BJ (cell line): ENCODE measurements around the gene RABL6. TPM values are rescaled to one million over a fixed set of nuclear protein-coding genes. Genes with fewer than 3 reads are reported as not detected.

Source experiments
- CTCF ChIA-PET: fragments of 350-600 bp; formaldehyde crosslinking; extraction: SDS; loops from one replicate; lab custom pipeline; 2021; ENCODE audit warnings: antibody characterized with exemption, inconsistent platforms; lab: Yijun Ruan, JAX
- POLR2A ChIA-PET: fragments of 300-600 bp; sonication (Branson Sonifier 250); formaldehyde crosslinking; extraction: SDS; loops from one replicate; lab custom pipeline; 2021; ENCODE audit warnings: antibody characterized with exemption; lab: Charles Lee
- DNase-seq: peaks from one replicate; pipeline ENCODE4 v3.0.0-alpha.2; 2011; ENCODE audit warnings: low read depth
- H3K27me3 ChIP-seq: 2 replicates; pipeline ENCODE4 v1.6.0; 2011; ENCODE audit warnings: low read length; ENCODE audit not compliant: control insufficient read depth, insufficient read depth
- H3K36me3 ChIP-seq: 2 replicates; pipeline ENCODE4 v1.5.1; 2011; ENCODE audit warnings: low read length; ENCODE audit not compliant: control insufficient read depth, insufficient read depth
- H3K4me3 ChIP-seq: 2 replicates; pipeline ENCODE4 v1.5.1; 2011; ENCODE audit warnings: low read depth, mild to moderate bottlenecking, control low read depth, low read length
- CTCF ChIP-seq: IDR thresholded peaks from 2 replicates; pipeline ENCODE4 v1.5.1; 2011; ENCODE audit warnings: low read depth, mild to moderate bottlenecking, control low read depth, inconsistent platforms, low read length, moderate library complexity; ENCODE audit not compliant: insufficient read depth
- polyA plus RNA-seq: library from polyadenylated mRNA; depleted of rRNA; stranded (reverse); fragments of >200 nt; gene quantifications from 2 replicates; pipeline ENCODE4 v1.2.3, GENCODE V29; 2011; rRNA removed
- small RNA-seq: library from RNA; depleted of rRNA; stranded (forward); fragments of <200 nt; gene quantifications from one replicate; pipeline ENCODE3, GENCODE V24; 2012; ENCODE audit warnings: low replicate concordance, low read depth; ENCODE audit not compliant: insufficient read length

Gene RABL6
- polyA plus RNA-seq, 1 experiment: 60.2 TPM

GRCh38 chr9:136886610-136887597, 79.2 kb downstream of the RABL6 start:
- CTCF ChIA-PET: interaction anchor here (1.5 kb wide), 1 partner anchor 45 kb away, joined by 5 read pairs; the partner anchor contains the start of gene AJM1
- H3K4me3 ChIP-seq: peak overlapping the region; percentile 70
- no peak for DNase-seq
- H3K36me3 ChIP-seq: peaks cover 2% of the 10 kb centered on the region; the same call in 1 of the 2 replicates
- POLR2A ChIA-PET: interaction anchor here (0.5 to 0.6 kb wide), 2 partner anchors 10 to 108 kb away, joined by 3 to 4 read pairs; no protein-coding TSS in a partner anchor
- TF ChIP-seq CTCF: no peak
- H3K27me3 ChIP-seq: no peaks in the 10 kb centered on the region

- Histone ChIP-seq H3K36me3 (peaks cover 4% of the 10 kb centered on the region; the same call in 1 of the 2 replicates), H3K27me3 (no peaks in the 10 kb centered on the region), H3K4me3 (no peak overlapping the region)
- no peak for DNase-seq
- no peak for TF ChIP-seq CTCF
- POLR2A ChIA-PET: no interaction called here
- CTCF ChIA-PET: no interaction called here
These were observed 80.7 kb downstream of the RABL6 start for GRCh38 chr9:136888454-136888853.

GRCh38 chr9:136889858-136890257, 82.1 kb downstream of the RABL6 start:
- Histone ChIP-seq H3K36me3 (peaks cover 4% of the 10 kb centered on the region; the same call in 1 of the 2 replicates), H3K4me3 (no peak overlapping the region), H3K27me3 (no peaks in the 10 kb centered on the region)
- no peak for TF ChIP-seq CTCF
- no peak for DNase-seq
- ChIA-PET POLR2A (no interaction called here), CTCF (no interaction called here)

GRCh38 chr9:136890661-136891060, 82.9 kb downstream of the RABL6 start:
- no peak for TF ChIP-seq CTCF
- no peak for DNase-seq
- Histone ChIP-seq H3K36me3 (peaks cover 6% of the 10 kb centered on the region; the same call in 1 of the 2 replicates), H3K27me3 (no peaks in the 10 kb centered on the region), H3K4me3 (no peak overlapping the region)
- ChIA-PET CTCF (no interaction called here), POLR2A (no interaction called here)

Small RNA genes within 50 kb of the gene (small RNA-seq; reads per million reads assigned to genes)
- not detected for gene AL355987.2
- gene ATP6V1G1P3: not detected
- not detected for gene MIR4292
- gene MIR4479: not detected

Other genes with a start within 250 kb of the RABL6 start
- 13.8 and 26.9 TPM in 2 replicates for gene EGFL7, start 145.0 kb upstream of the RABL6 start, polyA plus RNA-seq
- 48.3 and 68.3 TPM in 2 replicates for gene AGPAT2, start 120.5 kb upstream of the RABL6 start, polyA plus RNA-seq
- gene DIPK1B, start 95.4 kb upstream of the RABL6 start, polyA plus RNA-seq: 0.17 and 0.42 TPM in 2 replicates
- gene LCN10, start 65.0 kb upstream of the RABL6 start, polyA plus RNA-seq: not detected in 2 replicates
- gene LCN6, start 59.4 kb upstream of the RABL6 start, polyA plus RNA-seq: not detected in 2 replicates
- not detected in 2 replicates for gene LCN8, start 49.7 kb upstream of the RABL6 start, polyA plus RNA-seq
- gene LCN15, start 43.4 kb upstream of the RABL6 start, polyA plus RNA-seq: not detected in 2 replicates
- 51.5 and 62.5 TPM in 2 replicates for gene TMEM141, start 16.6 kb upstream of the RABL6 start, polyA plus RNA-seq
- 0.20 and 0.33 TPM in 2 replicates for gene CCDC183, start 11.6 kb upstream of the RABL6 start, polyA plus RNA-seq
- gene AJM1, start 34.5 kb downstream of the RABL6 start, polyA plus RNA-seq: 0.86 and 1.0 TPM in 2 replicates
- gene PHPT1, start 41.5 kb downstream of the RABL6 start, polyA plus RNA-seq: 116 and 233 TPM in 2 replicates
- 0.86 and 1.6 TPM in 2 replicates for gene MAMDC4, start 44.4 kb downstream of the RABL6 start, polyA plus RNA-seq
- 513 and 672 TPM in 2 replicates for gene EDF1, start 58.4 kb downstream of the RABL6 start, polyA plus RNA-seq
- gene TRAF2, start 78.6 kb downstream of the RABL6 start, polyA plus RNA-seq: 9.6 and 13.6 TPM in 2 replicates
- gene FBXW5, start 136.8 kb downstream of the RABL6 start, polyA plus RNA-seq: 46.9 and 71.9 TPM in 2 replicates
- gene C8G, start 137.3 kb downstream of the RABL6 start, polyA plus RNA-seq: 0.48 and 0.60 TPM in 2 replicates
- gene LCN12, start 144.3 kb downstream of the RABL6 start, polyA plus RNA-seq: 0.36 and 0.40 TPM in 2 replicates
- 0.31 and 0.58 TPM in 2 replicates for gene PTGDS, start 169.6 kb downstream of the RABL6 start, polyA plus RNA-seq
- 0.01 and 0.06 TPM in 2 replicates for gene LCNL1, start 175.0 kb downstream of the RABL6 start, polyA plus RNA-seq
- gene PAXX, start 184.5 kb downstream of the RABL6 start, polyA plus RNA-seq: 10.3 and 11.8 TPM in 2 replicates
- gene CLIC3, start 188.6 kb downstream of the RABL6 start, polyA plus RNA-seq: 3.9 and 4.0 TPM in 2 replicates
- 8.7 and 16.0 TPM in 2 replicates for gene ABCA2, start 220.3 kb downstream of the RABL6 start, polyA plus RNA-seq
- not detected in 2 replicates for gene FUT7, start 224.1 kb downstream of the RABL6 start, polyA plus RNA-seq
- 21.8 and 31.9 TPM in 2 replicates for gene NPDC1, start 238.2 kb downstream of the RABL6 start, polyA plus RNA-seq
- gene ENTPD2, start 246.1 kb downstream of the RABL6 start, polyA plus RNA-seq: not detected in 2 replicates